Limb (tissue), 2 donors: ENCODE results near the gene RPL32.
"Not testable (repeated sequence)": the region's sequence is repeated elsewhere in the genome, so short reads cannot be mapped to it uniquely, and the experiment has no call there.

Experiments used
- DNase-seq, 2 donors: peaks; one replicate each; pipeline ENCODE4 v3.0.0-alpha.2; 2016; ENCODE audit errors: extremely low spot score in 2 of 2

Gene RPL32

DNA sequence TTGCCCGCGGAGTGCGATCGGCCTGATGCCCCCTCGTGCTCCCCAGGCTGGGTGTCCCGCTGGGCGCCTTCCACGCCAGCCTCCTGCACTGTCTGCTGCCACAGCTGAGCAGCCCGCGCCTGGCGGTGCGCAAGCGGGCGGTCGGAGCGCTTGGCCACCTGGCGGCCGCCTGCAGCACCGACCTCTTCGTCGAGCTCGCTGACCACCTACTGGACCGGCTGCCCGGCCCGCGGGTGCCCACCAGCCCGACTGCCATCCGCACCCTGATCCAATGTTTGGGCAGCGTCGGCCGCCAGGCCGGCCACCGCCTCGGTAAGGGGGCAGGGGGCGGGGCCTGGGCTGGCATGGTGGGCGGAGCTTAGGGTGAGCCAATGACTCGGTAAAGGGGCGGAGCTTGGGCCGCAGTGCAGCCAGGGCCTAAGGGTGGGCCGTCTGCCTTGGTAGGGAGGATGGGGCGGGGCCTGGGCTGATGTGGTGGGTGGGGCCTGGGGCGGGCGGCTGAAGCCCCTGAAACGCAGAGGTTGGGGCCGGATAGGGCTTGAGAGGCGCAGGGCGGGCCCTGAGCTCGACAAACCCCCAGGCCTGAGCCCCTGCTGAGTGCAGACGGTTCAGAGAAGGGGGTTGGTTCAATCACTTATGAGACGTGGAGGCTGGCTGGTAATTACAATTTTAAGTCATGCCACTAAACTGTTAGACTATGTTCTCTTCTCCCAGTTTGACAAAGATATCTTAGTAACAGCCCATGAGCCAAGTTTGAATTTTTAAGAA, 31.2 kb downstream of the RPL32 start:
- DNase-seq: peak; percentile 96 to 98

DNA sequence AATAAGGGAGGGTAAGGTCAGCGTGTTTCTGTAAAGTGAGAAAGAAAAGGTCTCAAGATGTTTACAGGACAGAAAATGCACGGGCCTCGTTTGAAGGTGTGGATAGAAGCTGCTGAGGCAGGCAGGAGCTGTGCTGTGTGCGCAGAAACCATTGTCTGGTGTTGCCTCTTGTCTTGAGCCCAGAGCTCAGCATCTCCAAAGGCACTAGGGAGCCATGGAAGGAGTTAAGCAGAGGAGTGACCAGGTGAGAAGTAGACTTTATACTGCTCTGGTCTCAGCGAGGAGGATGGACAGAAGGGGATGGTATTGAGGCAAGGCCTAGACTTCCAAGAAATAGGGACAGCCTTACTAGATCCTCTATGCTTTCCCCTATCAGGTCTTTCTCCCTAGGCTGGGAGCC, 31.9 kb downstream of the RPL32 start:
- DNase-seq: no peak

DNA sequence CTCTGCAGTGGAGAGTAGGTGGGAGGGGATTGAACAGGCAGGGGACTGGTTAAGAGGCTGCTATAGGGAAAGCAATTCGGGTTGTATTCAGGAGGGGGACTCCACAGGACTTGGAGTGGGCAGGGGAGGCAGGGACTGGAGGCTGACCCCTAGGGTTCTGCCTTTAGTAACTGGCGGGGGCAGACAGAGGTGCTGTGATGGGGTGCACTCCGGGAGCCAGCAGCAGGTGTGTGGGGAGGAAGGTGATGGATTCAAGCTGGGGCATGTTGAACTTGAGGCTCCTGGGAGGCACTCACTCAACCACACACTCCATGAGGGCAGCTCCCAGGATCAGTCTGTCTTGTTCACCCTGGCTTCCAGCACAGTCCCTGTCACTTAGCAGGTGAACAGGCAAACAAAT, 32.4 kb downstream of the RPL32 start:
- DNase-seq: no peak

GRCh38 chr3:12808587-12808986, 32.8 kb downstream of the RPL32 start:
- no peak for DNase-seq

DNA sequence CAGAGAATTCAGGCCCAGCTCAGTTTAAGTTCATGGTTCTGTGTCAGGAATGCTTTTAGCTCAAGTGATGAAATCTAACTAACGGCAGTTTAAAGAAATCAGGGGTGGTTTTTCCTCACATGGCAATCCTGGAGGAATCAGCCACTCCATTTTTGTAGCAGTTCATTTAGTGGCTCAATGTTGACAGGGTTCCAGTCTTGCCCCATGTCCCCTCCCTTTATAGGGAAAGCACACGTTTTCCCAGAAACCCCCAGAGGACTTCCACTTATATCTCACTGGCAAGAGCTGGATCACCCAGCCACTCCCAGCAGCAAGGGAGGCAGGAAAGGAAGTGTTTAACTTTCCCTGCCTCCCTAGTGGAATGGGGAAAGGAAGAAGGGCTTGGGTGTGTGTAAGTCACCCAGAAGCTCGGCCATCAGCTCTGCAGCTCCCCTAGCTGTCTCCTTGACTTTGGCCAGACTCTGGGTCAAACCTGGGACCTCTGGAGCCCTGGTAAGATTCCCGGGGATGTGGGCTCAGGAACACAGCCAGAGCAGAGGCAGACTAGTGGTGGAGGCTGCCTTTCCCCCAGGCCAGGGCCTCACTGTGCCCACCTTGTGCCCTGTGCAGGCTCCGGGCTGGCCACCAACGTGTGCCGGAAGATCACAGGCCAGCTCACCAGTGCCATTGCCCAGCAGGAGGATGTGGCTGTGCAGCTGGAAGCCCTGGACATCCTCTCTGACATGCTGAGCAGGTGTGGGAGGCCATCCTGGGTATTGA, 33.6 kb downstream of the RPL32 start:
- DNase-seq: no peak

GRCh38 chr3:12807066-12807465, 34.3 kb downstream of the RPL32 start:
- no peak for DNase-seq

DNA sequence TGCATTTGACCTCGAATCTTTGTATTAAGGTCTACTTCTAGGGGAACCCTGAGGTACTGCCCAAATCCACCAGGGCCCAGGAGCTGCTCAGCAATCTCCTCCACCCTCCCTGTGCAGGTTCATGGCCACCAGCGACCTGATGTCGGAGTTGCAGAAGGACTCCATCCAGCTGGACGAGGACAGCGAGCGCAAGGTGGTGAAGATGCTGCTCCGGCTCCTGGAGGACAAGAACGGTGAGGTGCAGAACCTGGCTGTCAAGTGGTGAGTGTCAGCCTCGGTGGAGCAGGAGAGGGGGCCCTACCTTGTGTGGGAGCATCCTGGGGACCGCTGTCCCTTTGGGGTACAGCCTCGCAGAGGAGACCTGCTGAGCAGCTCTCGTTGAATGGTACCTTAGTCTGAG, 38.0 kb downstream of the RPL32 start:
- no peak for DNase-seq

DNA sequence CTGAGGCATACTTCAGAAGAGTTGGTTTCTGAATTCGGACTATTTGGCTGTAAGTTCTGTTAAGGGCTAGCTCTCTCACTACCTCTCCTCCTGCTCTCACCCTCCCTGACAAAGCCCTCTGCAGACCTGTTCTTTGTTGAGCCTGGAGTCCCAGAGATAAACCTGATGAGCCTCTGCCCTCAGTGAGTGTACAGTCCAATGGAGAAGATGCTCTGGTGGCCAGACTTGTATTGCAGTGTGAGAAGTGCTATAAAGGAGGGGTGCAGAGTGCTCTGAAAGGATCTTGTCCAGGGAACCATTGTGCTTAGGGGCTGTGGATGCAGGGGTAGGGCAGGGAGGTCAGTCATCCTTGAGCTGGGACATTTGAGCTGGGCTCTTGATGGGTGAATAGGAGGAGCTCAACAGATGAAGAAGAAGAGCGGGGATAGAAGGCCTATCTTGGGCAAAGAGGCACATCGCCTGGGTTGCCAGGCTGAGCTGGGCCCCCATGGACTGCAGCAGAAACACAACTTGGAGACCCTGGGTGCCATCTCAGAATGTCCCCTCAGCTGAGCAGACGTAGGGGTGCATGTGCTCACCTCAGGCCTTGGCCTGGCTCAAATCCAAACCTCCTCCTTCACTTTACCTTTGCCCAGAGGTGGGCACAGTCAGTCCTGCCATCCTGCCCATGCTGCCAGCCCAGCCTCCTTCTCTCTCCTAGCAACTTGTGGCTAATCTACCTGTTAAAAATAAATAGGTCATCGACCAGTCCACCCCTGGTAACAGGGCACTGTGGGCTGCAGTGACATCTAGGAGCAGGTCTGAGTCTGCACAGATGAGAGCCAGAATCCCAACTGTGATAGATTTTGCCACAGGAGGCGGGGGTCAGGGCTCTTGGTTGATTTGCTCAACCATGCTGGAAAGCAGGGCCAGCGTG, 41.6 kb downstream of the RPL32 start:
- no peak for DNase-seq

DNA sequence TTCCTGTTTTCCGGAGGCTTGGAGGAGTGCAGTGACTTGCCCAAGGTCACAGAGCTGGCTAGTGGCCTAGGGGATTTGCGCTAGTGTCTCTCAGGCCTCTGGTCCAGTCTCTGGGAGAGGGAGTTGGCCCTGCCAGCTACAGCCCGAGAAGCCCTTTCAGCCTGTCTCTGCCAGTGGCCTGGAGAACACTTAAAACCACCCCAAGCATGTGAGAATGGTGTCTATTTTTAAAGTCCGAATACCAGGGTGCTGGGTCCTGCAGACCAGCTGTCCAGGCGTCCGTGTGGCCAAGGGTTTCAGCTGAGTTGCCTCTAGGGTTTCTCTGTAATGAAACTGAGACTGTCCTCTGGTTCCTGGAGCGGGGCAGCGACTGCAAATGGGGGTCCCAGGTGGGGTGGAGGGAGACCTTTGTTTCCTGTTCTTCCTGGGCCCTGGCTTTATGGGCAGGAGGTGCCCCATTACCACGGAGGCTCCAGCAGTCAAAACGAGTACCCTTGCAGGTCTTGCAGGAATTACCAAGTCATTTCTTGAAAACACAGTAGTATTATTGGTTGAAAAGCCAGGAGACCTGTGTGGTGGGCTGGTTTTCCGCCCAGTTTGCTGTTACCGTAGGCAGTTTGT, 42.7 kb downstream of the RPL32 start:
- no peak for DNase-seq

DNA sequence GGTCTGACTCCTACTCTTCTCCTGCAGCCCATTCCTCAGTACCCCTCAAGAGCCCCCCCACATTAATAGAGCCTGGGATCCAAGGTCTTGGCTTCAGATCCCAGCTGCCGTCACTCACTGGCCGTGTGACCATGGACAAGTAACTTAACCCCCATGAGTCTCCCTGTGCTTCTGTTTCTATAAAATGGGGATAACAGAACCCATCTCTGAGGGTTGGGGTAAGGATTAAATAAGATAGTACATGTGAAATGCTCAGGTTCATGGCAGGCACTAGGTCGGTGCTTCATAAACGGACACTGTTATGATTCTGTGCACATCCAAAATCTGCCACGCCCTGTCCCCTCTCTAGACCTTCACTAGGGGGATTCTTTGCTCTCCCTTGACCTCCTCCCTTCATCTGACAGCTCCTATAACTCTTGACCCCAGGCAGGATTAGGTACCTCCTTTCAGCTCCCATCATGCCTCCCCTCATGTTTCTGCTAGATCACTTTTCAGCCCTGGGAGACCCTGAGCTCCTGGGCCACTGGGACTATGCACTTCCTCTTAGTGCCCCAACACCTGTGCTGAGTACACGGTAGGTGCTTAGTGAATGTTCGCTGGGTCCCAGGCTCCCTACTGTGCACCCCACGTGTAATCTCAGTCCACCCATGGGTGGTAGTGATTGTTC, 43.3 kb downstream of the RPL32 start:
- DNase-seq: no peak

DNA sequence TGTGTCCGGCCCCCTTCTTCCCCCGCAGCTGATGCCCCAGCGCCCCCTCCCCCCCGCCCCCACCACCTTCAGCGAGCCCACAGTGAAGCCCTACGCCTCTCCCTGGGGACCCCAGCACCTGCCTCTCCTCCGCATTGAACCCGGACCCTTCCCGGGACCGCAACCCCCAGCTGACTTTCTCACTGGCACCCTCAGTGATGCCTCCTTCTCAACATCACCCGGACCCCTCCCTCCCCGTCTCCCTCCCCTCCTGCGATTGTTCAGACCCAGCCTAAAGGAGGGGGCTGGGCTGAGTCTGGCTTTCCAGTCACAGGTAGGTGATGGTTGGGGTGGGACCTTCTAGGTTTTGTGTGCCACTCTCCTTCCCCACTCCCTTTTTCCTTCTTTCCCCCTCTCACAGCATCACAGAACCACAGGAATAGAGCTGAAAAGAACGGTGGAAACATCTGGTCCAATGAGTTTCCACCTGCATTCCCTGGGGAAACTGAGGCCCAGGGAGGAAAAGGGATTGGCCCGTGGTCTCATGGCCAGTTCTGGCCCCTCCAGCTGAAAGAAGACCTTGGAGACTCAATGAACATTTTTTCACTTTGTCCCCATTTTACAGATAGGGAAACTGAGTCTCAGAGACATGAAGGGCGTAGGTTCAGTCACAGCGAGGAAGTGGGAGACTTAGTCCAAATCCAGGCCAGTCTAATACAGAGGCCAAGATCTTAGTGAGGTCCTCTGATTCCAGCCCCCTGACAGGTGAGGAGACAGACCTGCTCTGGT, 44.1 kb downstream of the RPL32 start:
- no peak for DNase-seq

GRCh38 chr3:12796171-12797123, 44.9 kb downstream of the RPL32 start, which contains the start of gene CAND2:
Gene CAND2 (plus strand): TSS chr3:12796680. CDS start chr3:12796721, 41 bp downstream.
- peak; percentile 81 to 89 for DNase-seq

- DNase-seq: no peak
Observed at GRCh38 chr3:12793701-12794100, 47.7 kb downstream of the RPL32 start.

- no peak for DNase-seq
Observed at GRCh38 chr3:12791430-12791829, 49.9 kb downstream of the RPL32 start.

- DNase-seq: not testable (repeated sequence)
Observed at GRCh38 chr3:12787967-12788690, 53.2 kb downstream of the RPL32 start.

DNA sequence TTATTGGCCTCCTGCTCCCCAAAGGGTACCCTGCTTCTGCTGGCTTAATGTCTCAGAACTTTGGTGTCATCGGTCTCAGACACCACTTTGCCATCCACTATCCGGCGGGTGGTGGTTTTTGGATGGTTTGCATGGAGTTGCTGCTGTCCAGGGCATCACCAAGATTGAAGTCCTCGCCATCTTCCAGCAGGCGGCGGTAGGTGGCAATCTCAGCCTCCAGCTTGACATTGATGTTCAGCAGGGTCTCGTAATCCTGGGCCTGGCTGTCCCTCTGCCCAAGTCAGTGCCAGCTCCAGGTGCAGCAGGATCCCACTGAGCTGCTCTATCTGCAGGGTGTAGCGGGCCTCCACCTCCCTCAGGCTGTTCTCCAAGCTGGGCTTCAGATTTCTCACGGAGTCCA, 54.0 kb downstream of the RPL32 start:
- peak in 1 of 2 donors; percentile 53 for DNase-seq

DNA sequence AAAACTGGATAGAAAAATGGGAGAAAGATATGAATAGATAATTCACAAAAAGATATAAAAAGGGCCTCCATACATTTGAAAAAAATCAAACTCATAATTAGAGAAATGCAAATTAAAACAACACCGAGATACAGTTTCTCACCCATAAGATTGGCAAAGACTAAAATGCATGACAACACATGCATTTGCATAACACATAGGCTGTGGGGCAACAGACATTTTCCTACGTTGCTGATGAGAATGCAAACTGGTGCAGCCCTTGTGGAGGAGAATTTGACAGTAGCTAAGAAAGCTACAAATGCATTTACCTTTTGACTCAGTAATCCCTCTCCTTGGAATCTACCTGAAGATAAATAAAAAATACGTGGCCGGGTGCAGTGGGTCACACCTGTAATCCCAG, 56.3 kb downstream of the RPL32 start:
- no peak for DNase-seq
